GM18858 (cell line): Measurements from ENCODE around the gene COMT.

Source experiments
- ATAC-seq: cut with Tn5 transposase; IDR thresholded peaks from one replicate; pipeline ENCODE4 v1.9.1; 2021; ENCODE audit not compliant: unreplicated experiment

COMT gene

DNA sequence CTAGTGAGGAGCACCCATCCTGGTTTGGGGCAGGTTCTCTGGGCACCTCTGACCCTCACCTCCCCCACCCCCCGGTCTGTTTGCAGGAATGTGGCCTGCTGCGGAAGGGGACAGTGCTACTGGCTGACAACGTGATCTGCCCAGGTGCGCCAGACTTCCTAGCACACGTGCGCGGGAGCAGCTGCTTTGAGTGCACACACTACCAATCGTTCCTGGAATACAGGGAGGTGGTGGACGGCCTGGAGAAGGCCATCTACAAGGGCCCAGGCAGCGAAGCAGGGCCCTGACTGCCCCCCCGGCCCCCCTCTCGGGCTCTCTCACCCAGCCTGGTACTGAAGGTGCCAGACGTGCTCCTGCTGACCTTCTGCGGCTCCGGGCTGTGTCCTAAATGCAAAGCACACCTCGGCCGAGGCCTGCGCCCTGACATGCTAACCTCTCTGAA is 26.9 kb downstream of the COMT start:
- ATAC-seq = no peak

DNA sequence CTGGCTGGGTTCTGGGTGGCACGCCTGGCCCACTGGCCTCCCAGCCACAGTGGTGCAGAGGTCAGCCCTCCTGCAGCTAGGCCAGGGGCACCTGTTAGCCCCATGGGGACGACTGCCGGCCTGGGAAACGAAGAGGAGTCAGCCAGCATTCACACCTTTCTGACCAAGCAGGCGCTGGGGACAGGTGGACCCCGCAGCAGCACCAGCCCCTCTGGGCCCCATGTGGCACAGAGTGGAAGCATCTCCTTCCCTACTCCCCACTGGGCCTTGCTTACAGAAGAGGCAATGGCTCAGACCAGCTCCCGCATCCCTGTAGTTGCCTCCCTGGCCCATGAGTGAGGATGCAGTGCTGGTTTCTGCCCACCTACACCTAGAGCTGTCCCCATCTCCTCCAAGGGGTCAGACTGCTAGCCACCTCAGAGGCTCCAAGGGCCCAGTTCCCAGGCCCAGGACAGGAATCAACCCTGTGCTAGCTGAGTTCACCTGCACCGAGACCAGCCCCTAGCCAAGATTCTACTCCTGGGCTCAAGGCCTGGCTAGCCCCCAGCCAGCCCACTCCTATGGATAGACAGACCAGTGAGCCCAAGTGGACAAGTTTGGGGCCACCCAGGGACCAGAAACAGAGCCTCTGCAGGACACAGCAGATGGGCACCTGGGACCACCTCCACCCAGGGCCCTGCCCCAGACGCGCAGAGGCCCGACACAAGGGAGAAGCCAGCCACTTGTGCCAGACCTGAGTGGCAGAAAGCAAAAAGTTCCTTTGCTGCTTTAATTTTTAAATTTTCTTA is 27.8 kb downstream of the COMT start:
- ATAC-seq = no peak

DNA sequence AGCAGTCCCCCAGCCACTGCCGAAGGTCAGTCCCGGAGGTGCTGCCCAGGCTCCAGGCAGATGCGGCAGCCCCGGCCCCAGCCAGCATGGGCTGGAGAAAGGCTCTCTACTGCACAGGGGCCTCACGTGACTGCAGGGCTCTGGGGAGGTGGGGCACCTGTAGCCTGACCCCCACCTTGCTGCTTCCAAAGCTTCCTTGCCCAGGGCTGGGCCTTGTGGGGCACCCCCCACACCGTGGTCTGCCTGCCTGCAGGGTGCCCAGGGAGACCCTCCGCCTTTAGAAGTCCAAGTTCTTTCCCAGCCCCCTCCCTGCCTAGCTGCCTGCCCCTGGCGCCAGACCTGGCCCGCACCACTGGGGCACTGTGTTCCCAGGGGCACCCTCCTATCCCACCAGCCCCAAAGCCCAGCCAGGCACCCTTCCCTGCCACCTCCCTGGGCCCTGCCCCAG is 28.5 kb downstream of the COMT start:
- ATAC-seq = no peak

DNA sequence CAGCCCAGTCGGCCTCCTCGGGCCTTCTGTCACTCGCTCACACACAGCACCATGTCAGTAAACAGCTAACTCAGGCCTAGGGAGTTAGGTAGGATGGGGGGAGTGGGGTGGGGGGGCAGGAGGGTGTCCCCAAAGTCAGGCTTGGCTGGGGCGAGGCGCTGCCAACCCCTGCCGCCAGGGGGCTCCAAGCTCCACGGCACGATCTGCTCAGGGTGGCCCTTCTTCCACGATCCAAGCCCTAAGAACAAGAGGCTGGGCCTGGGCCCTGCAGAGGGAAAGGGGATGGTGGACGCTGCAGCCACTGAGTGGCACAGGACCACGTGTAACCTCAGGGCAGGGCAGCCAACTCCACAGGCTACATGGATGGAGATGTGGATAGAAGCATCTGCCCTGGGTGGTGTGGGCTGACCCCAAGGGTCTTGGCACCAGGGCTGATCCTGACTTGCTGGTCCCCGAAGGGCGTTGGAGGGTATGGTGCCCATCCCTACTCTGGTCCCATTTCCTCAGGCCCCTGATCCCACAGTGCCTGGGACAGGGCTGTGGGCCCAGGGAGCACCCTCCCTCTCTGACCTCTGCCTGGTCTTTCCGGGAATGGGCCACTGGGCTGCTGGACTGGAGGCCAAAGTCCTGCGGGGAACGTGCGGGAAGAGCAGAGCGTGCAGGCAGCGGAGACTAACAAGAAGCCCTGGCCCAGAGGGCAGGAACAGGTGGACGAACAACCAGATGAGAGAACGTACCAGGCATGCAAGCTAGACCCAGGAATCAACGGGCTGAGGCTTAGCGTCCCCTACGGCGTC is 29.1 kb downstream of the COMT start:
- no peak for ATAC-seq

DNA sequence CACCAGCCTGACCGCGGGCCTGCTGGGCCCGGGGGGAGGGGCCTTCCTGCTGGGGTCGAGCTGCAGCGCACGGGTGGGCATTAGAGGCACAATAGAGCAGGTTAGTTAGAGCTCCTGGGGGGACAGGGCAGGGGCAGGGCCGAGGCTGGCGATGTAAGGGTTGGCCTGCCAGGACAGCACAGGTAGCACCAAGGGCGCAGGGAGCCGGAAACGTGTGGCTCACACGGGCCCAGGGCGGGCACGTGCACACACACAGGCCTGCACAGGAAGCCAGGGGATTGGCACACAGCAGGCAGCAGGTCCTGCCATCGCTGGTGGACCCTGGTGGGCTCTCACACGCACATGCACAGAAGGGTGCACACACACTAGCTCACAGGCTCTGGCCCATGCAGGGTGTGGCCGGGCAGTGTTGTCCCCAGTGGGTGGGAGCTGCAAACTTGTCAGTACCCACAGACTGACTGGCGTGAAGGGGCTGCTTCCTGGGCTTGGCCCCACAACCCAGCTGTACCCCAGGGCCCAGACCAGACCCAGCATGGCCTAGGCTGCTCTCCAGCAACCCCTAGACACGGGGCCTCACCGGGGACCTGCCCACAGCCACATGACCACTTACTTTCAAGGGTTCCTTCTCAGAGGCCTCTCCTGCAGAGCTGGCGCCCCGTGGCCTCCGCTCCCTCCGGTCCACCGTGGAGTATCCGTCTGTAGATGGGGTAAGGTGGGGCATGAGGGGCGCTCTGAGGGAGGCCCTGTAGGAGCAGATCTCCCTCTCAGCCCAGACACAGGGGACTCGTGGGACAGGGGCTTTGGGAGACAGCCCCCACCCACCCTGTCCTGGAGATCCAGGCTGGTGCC is 29.9 kb downstream of the COMT start:
- no peak for ATAC-seq

DNA sequence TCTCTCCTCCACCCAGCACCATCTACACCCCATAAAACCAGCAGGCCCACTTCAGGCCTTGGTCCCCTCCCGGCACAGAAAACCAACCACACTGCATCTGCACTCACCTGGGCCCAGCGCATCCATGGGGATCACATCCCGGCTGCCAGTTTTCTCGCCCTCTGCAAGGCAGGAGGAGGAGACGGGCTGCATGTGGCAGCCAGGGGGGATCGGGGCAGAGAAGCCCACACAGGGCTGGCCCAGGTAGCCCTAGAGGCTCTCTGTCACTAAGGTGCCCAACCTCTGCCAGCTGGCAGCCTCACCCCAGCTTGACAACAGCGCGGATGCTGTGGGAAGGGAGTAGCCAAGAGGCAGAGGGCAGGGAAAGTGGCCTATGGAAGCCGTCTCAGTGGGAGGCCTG is 30.7 kb downstream of the COMT start:
- ATAC-seq = no peak

DNA sequence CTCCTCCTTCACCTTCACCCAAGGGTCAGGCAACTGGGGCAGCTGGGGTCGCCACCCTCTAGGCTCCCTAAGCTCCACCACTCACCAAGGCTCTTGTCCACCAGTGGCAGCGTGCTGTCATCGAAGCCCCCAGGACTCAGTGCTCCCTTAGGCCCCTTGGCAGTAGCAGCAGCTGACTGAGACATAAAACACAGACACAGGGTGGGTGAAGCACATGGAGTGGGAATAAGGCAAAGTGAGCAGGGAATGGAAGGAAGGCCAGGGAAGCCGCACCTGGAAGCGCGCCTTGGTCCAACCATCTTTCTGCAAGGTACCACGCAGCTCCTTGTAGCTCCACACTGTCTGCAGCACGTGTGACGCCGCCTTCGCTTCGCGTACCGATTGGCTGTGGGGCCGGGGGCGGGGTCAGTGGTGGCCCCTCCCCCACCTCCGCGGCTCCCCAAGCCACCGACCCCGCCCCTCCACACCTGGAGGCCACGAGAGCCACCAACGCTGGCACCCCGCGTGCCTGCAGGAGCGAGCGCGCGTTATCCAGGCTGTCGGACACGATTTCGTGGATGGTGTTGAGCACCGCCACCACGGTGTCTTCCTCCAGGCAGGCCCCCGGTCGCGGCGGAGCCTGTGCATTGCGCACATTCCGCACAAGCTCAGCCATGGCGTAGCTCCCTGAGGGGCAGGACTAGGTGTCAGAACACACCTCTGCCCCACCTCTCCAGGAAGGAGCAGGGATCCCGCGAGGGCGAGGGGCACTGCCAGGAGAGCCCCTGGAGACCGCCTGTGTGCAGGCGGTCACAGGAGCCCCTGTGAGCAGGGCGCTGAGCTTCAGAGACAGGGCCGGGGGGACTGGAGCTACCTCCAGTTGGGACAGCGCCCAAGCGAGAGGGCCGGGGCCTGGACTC is 31.3 kb downstream of the COMT start:
- ATAC-seq = no peak

DNA sequence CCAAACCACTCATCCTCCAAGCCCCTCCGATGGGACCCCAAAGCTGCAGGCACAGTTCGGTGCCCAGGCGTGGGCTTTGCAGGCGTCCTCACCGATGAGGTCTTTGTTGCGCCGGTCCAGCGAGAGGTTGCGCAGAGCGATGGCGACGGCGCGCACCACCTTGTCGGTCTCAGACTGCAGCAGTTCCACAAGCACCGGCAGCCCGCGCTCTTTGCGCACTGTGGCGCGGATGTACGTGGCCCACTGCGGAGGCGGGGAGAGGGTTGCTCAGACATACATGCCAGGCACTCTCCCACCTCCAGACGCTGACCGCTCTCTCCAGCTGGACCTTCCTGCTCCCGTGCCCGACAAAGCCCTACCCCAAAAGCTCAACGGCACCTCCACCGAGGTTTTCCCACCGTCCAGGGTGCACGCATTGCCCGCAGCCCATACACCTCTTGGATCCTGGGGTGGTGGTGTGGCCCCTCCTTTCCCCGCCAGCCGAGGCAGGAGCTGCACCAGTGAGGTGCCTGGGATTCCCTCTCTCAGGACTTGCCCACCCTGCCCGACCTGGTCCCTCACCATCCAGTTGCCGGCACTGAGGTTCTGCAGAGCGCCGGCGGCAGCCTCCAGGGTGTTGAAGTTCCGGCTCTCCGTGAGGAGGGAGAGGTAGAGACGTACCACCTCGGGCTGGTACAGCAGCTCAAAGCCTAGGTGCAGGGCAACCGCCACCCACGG is 32.1 kb downstream of the COMT start:
- no peak for ATAC-seq

DNA sequence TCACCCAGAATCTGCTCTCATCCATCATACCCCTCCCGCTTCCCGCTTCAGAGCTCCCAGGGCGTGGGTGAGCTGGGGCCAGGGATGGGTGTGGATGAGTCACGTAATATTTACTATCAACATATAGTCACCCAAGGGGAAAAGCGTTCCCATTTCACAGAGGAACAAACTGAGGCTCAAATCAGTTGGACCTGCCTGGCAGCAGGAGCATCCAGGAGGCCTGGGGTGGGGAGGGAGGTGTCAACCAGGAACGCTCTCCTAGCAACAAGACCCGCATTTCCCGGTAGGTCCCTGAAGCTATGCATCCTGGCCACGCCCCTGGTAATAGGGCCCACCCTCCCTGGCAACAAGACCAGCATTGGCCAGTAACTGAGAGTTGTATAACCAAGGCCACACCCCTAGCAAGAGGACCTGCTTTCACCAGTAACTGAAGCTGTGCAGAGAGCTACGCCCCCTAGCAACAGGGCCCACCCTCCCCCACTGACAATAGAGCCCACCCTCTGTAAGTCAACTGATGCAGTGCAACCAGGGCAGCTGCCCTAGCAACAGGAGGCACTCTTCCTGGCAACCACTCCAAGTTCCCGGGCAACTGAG is 32.8 kb downstream of the COMT start:
- ATAC-seq = no peak

DNA sequence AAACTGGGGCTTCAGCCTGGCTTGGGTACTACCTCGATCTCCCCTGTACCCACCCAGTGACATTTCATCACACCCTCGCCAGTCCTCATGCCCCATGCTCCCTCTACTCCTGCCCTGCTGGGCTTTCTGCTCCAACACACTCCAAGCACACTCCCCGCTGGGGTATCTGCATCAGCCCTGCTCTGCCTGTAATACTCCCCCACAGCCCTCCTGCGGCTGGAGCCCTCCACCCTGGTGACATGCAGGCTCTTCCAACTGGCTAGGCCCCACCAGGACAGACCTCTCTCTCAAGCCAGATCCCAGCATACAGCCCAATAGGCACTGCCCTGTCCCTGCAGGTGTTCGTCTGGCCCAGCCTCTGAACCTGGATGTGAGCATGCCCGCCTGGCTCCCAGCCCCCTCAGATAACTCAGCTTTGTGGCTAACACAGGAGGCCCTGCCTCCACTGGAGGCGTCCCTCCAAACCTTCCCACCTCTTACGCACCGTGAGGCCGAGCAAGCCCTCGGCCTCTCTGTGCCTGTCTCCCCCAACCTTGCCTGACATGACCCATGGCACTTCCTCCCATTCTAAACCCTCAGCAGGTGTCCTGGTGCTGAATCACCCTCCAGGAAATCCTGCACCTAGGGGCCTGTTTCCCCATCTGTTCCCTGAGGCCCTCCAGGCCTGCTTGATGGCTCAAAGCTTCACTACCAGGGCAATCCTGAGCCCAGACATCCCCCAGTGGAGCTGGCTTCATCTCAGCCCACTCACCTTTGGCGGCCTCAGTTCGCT is 33.5 kb downstream of the COMT start:
- no peak for ATAC-seq

DNA sequence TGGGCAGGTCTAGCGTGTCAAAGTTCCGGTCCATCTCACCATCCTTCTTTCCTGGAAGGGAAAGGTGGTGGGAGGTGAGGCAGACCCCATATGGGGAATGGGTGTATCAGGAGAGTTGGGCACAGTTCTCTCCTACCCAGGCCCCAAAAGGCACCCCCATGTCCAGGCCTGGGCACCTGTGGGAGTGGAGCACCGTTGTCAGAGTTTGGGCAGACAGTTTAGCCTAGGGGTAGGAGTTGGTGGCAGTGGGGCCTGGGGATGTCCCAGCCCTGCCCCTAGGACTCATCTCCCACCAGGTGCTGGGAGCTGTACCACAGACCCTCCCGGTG is 34.1 kb downstream of the COMT start:
- ATAC-seq = no peak

DNA sequence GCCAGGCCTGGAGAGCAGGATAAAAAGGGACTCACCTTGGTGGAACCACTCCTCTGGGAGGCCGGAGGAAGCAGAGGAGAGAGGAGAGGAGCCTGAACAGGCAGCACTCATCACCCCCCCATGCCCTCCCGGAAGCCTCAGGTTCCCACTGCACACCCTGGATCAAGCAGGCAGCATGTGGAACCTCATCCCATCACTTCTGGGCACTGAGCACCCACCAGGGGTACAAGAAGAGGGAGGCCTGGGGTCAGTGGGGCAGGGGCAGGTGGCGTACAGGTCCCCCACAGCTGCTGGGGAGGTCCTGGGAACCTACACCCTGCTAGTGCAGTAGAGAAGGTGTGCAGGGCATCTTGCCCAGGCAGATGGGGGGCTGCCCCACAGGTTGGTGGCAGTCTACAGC is 35.1 kb downstream of the COMT start:
- no peak for ATAC-seq

DNA sequence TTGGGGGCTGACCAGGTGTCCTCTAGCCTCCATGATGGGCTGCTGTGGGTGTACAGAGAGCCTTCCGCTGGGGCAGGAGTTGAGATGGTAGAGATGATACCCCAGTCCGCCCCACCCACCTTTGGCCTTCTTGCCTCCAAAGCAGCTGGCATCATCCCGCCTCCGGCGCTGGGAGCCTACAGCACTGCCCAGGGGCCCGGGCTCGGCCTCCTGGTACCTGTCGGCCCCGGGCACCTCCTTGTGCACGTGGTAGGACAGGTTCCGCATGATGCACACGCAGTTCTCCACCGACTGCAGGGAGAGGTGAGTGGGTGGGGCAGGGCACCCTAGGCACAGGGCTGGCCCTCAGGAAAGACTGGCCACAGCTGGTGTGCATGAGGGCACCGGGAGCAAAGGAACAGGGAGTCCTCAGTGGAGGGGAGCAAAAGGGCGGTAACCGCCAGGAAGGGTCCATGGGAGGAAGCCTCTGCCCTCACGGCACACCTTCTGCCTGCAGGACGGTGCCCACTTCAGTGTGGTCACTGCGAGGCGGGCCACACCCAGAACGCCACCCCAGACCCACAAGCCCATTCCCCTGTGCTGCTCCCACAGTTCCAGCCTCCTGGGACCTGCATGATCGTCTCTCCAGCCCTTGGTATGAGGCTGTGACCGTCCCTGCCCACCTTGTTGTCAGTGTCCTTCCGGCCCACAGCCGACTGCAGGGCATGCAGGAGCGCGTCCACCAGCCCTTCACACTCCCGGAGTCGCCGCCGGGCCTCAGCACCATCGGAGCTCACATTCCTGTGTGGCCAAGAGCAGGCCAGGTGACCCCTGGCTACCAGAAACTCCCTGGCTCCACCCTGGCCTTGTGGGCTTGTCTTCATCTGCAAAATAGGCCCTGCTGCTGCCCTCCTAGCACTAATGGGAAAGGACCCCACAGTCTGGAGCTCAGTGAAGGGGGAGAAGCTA is 36.0 kb downstream of the COMT start:
- ATAC-seq = no peak

DNA sequence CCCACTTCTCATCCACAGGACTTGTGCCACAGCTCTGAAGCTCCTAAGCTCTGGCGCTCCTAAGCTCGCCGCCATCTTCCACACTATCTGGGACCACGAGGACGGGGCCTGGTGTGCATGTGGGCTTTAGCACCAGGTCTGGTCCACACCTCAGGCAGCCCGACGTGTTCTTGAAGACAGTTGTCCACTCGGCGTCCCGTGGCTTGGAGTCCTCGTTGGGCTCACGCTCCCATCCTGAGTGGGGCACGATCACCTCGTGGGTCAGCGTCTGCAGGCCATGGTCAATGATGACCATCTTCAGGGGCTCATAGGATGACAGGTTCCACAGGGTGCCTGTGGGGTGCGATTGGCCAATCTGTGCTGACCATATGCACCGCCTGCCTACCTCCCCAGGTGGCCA is 37.2 kb downstream of the COMT start:
- ATAC-seq = no peak

DNA sequence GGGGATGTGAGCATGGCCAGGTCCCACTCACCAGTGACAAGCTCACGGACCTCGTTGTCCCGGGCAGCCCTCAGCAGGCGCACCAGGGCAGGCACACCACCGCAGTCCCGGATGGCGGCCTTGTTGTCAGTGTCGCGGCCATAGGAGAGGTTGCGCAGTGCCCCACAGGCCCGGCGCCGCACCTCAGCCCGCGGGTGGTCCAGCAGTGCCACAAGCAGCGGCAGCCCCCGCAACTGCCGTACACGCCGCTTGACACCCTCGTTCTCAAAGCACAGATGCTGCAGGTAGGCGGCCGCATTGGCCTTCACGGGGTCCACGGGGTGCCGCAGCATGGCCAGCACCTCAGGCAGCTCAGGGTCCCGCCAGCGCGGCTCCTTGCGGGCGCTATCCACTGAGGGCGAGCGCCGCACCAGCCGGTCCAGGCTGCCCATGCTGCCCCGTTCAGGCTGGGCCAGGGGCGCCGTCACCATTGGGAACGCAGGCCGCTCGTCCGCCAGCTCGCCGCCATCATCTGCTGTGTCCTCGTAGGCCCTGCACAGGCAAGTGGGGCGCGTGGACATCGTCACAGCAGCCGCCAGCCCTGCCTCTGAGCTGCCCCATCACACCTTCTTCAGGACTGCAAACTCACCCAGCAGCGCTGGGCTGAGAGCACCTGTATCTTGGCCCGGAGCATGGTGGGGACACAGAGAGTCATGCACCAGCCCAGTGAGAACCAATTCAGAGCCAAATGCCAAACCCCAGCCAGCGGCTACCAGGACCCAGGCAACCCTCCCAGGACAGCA is 38.3 kb downstream of the COMT start:
- ATAC-seq = no peak

DNA sequence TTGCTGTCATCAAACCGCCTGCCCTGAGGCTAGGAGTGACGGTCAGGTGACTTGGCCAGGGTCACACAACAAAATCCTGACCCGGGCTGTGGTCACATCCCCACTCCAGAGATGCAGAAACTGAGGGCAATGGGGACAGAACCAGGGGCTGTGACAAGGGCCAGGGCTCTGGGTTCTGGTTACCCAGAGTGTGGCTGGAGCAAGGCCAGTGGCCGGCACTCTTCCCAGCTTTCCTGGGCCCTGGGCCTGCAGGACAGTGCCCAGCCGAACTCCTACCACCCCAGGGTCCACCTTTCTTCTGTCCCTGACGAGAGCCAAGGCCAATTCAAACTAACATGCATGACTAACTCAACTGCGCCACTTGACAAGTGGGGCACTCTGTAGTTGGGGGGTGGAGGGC is 39.2 kb downstream of the COMT start:
- ATAC-seq = no peak
